22Rv1 (cell line): ENCODE measurements around the gene ZNF134.

ENCODE experiments used
- H3K27ac ChIP-seq: fragments of 450-650 bp; 2 replicates; pipeline ENCODE4 v1.5.1; 2017
- CTCF ChIP-seq: fragments of 450-650 bp; IDR thresholded peaks from 2 replicates; pipeline ENCODE4 v1.5.1; 2017; ENCODE audit warnings: mild to moderate bottlenecking
- ZFX ChIP-seq: fragments of 450-650 bp; IDR thresholded peaks from 2 replicates; pipeline ENCODE4 v1.6.1; 2017; ENCODE audit warnings: antibody characterized with exemption, borderline replicate concordance

ZNF134 gene

GRCh38 chr19:57611113-57611512, 2.9 kb upstream of the ZNF134 start:
- no peak overlapping the region for H3K27ac ChIP-seq
- TF ChIP-seq CTCF, result no peak
- TF ChIP-seq ZFX, result no peak

GRCh38 chr19:57615346-57615745, 1.3 kb downstream of the ZNF134 start:
- no peak for TF ChIP-seq ZFX
- no peak for TF ChIP-seq CTCF
- H3K27ac ChIP-seq, result no peak overlapping the region

- no peak for TF ChIP-seq CTCF
- no peak for TF ChIP-seq ZFX
- H3K27ac ChIP-seq, result no peak overlapping the region
Measured at GRCh38 chr19:57620673-57621348, 6.8 kb downstream of the ZNF134 start.

- no peak for TF ChIP-seq ZFX
- TF ChIP-seq CTCF, result no peak
- no peak overlapping the region for H3K27ac ChIP-seq
Measured at GRCh38 chr19:57623091-57623490, 9.0 kb downstream of the ZNF134 start.

- H3K27ac ChIP-seq, result no peak within 1 kb of the TSS; the same call in 1 of the 2 replicates
- TF ChIP-seq ZFX (no peak), CTCF (0 out of 2 replicates have a peak, but pooled peaks have one; percentile 2)
Measured at GRCh38 chr19:57632987-57633831, 19.2 kb downstream of the ZNF134 start, which contains the start of gene ZNF211. TSS of gene ZNF211 (plus strand) at chr19:57633168. CDS start at chr19:57633347, 179 bp downstream.

GRCh38 chr19:57633832-57634131, 19.7 kb downstream of the ZNF134 start:
- no peak overlapping the region for H3K27ac ChIP-seq
- TF ChIP-seq CTCF, result no peak
- no peak for TF ChIP-seq ZFX

GRCh38 chr19:57637379-57637778, 23.3 kb downstream of the ZNF134 start:
- TF ChIP-seq ZFX (no peak), CTCF (no peak)

More at GRCh38 chr19:57637379-57637778, 23.3 kb downstream of the ZNF134 start:
- no peak overlapping the region for H3K27ac ChIP-seq
